ENCODE results near the gene NPAT. TPM values are rescaled to one million over a fixed set of nuclear protein-coding genes. Genes with fewer than 3 reads are reported as not detected.
A peak's percentile ranks its signal among the peaks of the same experiment; 100 is the strongest.

Gene NPAT
- total RNA-seq, 2 experiments from 2014 or later, result 46.7 to 57.2 TPM

GRCh38 chr11:108233277-108233945 is 11.0 kb upstream of the NPAT start:
- H3K36me3 Mint-ChIP-seq (ENCODE audit: low read depth), result peaks cover 80% of the 10 kb centered on the region
- ATAC-seq, result no peak
- H3K27ac Mint-ChIP-seq, result peak overlapping the region; percentile 69
- H3K4me1 Mint-ChIP-seq (ENCODE audit: low read depth), result peaks cover 81% of the 10 kb centered on the region
- DNase-seq, result no peak
- H3K4me3 Mint-ChIP-seq, result no peak overlapping the region
- no peaks in the 10 kb centered on the region for H3K27me3 Mint-ChIP-seq (ENCODE audit: low read depth)
- POLR2A ChIA-PET, result interaction anchor here (2.7 kb wide), 1 partner anchor 9 kb away, joined by 28 read pairs; the partner anchor contains the start of genes ATM and NPAT
- CTCF ChIA-PET, result no interaction called here
- H3K9me3 Mint-ChIP-seq (ENCODE audit: insufficient read depth), result no peaks in the 10 kb centered on the region

- Mint-ChIP-seq H3K36me3 (ENCODE audit: low read depth) (peaks cover 78% of the 10 kb centered on the region), H3K27ac (peak overlapping the region; percentile 91), H3K4me3 (peak overlapping the region; percentile 79), H3K27me3 (ENCODE audit: low read depth) (no peaks in the 10 kb centered on the region), H3K9me3 (ENCODE audit: insufficient read depth) (no peaks in the 10 kb centered on the region), H3K4me1 (ENCODE audit: low read depth) (peaks cover 49% of the 10 kb centered on the region)
- ChIA-PET POLR2A (interaction anchor here (9.2 kb wide), 1 partner anchor 11 kb away, joined by 375 read pairs; no protein-coding TSS in a partner anchor), CTCF (interaction anchor here (1.8 kb wide), 1 partner anchor 10 kb away, joined by 16 read pairs; no protein-coding TSS in a partner anchor)
- ATAC-seq, result no peak
- DNase-seq, result no peak
These were observed 5.8 kb upstream of the NPAT start for GRCh38 chr11:108228251-108228650.

GRCh38 chr11:108226036-108226435 is 3.6 kb upstream of the NPAT start:
- DNase-seq (peak; percentile 44), ATAC-seq (no peak)
- CTCF ChIA-PET, result interaction anchor here (7.5 kb wide), 1 partner anchor 12 kb away, joined by 111 read pairs; no protein-coding TSS in a partner anchor

GRCh38 chr11:108224911-108225786 is 2.7 kb upstream of the NPAT start:
- ChIA-PET POLR2A (interaction anchor here (0.5 to 9.2 kb wide), 4 partner anchors 9 to 106 kb away, joined by 3 to 375 read pairs (median 16); no protein-coding TSS in a partner anchor), CTCF (interaction anchor here (1.1 to 7.5 kb wide), 3 partner anchors 13 to 108 kb away, joined by 3 to 111 read pairs (median 13); no protein-coding TSS in a partner anchor)
- Mint-ChIP-seq H3K9me3 (ENCODE audit: insufficient read depth) (no peaks in the 10 kb centered on the region), H3K27ac (no peak overlapping the region), H3K36me3 (ENCODE audit: low read depth) (peaks cover 71% of the 10 kb centered on the region), H3K27me3 (ENCODE audit: low read depth) (no peaks in the 10 kb centered on the region), H3K4me3 (no peak overlapping the region), H3K4me1 (ENCODE audit: low read depth) (peaks cover 35% of the 10 kb centered on the region)
- DNase-seq (peak; percentile 47), ATAC-seq (no peak)

More at GRCh38 chr11:108226036-108226435, 3.6 kb upstream of the NPAT start:
- H3K27ac Mint-ChIP-seq, result no peak overlapping the region
- H3K4me1 Mint-ChIP-seq (ENCODE audit: low read depth), result peaks cover 35% of the 10 kb centered on the region
- no peaks in the 10 kb centered on the region for H3K27me3 Mint-ChIP-seq (ENCODE audit: low read depth)
- H3K36me3 Mint-ChIP-seq (ENCODE audit: low read depth), result peaks cover 69% of the 10 kb centered on the region
- POLR2A ChIA-PET, result interaction anchor here (0.7 to 9.2 kb wide), 5 partner anchors 8 to 107 kb away, joined by 3 to 375 read pairs (median 4); no protein-coding TSS in a partner anchor
- H3K9me3 Mint-ChIP-seq (ENCODE audit: insufficient read depth), result no peaks in the 10 kb centered on the region
- no peak overlapping the region for H3K4me3 Mint-ChIP-seq

- Mint-ChIP-seq H3K4me3 (no peak overlapping the region), H3K4me1 (ENCODE audit: low read depth) (peaks cover 35% of the 10 kb centered on the region), H3K27ac (no peak overlapping the region), H3K9me3 (ENCODE audit: insufficient read depth) (no peaks in the 10 kb centered on the region), H3K36me3 (ENCODE audit: low read depth) (peaks cover 70% of the 10 kb centered on the region), H3K27me3 (ENCODE audit: low read depth) (no peaks in the 10 kb centered on the region)
- no peak for DNase-seq
- ChIA-PET POLR2A (interaction anchor here (0.5 to 9.2 kb wide), 11 partner anchors 9 to 215 kb away, joined by 3 to 375 read pairs (median 3); partner anchors contain the start of gene CUL5), CTCF (interaction anchor here (1.1 to 7.5 kb wide), 5 partner anchors 11 to 107 kb away, joined by 3 to 111 read pairs (median 4); no protein-coding TSS in a partner anchor)
- no peak for ATAC-seq
These were observed 1.9 kb upstream of the NPAT start for GRCh38 chr11:108224366-108224765.

- H3K4me3 Mint-ChIP-seq, result no peak overlapping the region
- peak; percentile 57 for DNase-seq
- H3K27me3 Mint-ChIP-seq (ENCODE audit: low read depth), result no peaks in the 10 kb centered on the region
- ATAC-seq, result peak; percentile 16
- ChIA-PET POLR2A (interaction anchor here (0.6 to 9.2 kb wide), 13 partner anchors 8 to 443 kb away, joined by 3 to 375 read pairs (median 3); partner anchors contain the start of gene CUL5), CTCF (interaction anchor here (0.6 to 7.5 kb wide), 11 partner anchors 10 to 105 kb away, joined by 3 to 111 read pairs (median 4); no protein-coding TSS in a partner anchor)
- no peak overlapping the region for H3K27ac Mint-ChIP-seq
- peaks cover 35% of the 10 kb centered on the region for H3K4me1 Mint-ChIP-seq (ENCODE audit: low read depth)
- H3K36me3 Mint-ChIP-seq (ENCODE audit: low read depth), result peaks cover 70% of the 10 kb centered on the region
- H3K9me3 Mint-ChIP-seq (ENCODE audit: insufficient read depth), result no peaks in the 10 kb centered on the region
These were observed 1.1 kb upstream of the NPAT start for GRCh38 chr11:108223348-108224149.

- Mint-ChIP-seq H3K36me3 (ENCODE audit: low read depth) (peaks cover 68% of the 10 kb centered on the region), H3K27me3 (ENCODE audit: low read depth) (no peaks in the 10 kb centered on the region), H3K4me3 (no peak overlapping the region), H3K4me1 (ENCODE audit: low read depth) (peaks cover 41% of the 10 kb centered on the region), H3K9me3 (ENCODE audit: insufficient read depth) (no peaks in the 10 kb centered on the region), H3K27ac (no peak overlapping the region)
- no peak for DNase-seq
- CTCF ChIA-PET, result interaction anchor here (0.7 to 7.5 kb wide), 13 partner anchors 9 to 442 kb away, joined by 3 to 111 read pairs (median 4); partner anchors contain the start of gene CUL5
- no peak for ATAC-seq
- POLR2A ChIA-PET, result interaction anchor here (0.6 to 9.2 kb wide), 13 partner anchors 8 to 113 kb away, joined by 3 to 375 read pairs (median 5); partner anchors contain the start of gene ACAT1
These were observed 396 bp downstream of the NPAT start for GRCh38 chr11:108221911-108222573.

GRCh38 chr11:108221371-108221770 is 1.1 kb downstream of the NPAT start:
- H3K4me3 Mint-ChIP-seq, result no peak overlapping the region
- ATAC-seq, result no peak
- peaks cover 41% of the 10 kb centered on the region for H3K4me1 Mint-ChIP-seq (ENCODE audit: low read depth)
- no peaks in the 10 kb centered on the region for H3K27me3 Mint-ChIP-seq (ENCODE audit: low read depth)
- no peaks in the 10 kb centered on the region for H3K9me3 Mint-ChIP-seq (ENCODE audit: insufficient read depth)
- ChIA-PET CTCF (interaction anchor here (1.1 to 7.5 kb wide), 8 partner anchors 10 to 443 kb away, joined by 3 to 111 read pairs (median 4); partner anchors contain the start of gene CUL5), POLR2A (interaction anchor here (0.6 to 9.2 kb wide), 9 partner anchors 8 to 100 kb away, joined by 3 to 375 read pairs (median 8); partner anchors contain the start of gene ACAT1)
- peaks cover 66% of the 10 kb centered on the region for H3K36me3 Mint-ChIP-seq (ENCODE audit: low read depth)
- no peak for DNase-seq
- H3K27ac Mint-ChIP-seq, result no peak overlapping the region

- H3K9me3 Mint-ChIP-seq (ENCODE audit: insufficient read depth), result no peaks in the 10 kb centered on the region
- no peaks in the 10 kb centered on the region for H3K27me3 Mint-ChIP-seq (ENCODE audit: low read depth)
- POLR2A ChIA-PET, result interaction anchor here (0.6 to 9.2 kb wide), 6 partner anchors 14 to 429 kb away, joined by 3 to 375 read pairs (median 11); partner anchors contain the start of gene ACAT1
- H3K36me3 Mint-ChIP-seq (ENCODE audit: low read depth), result peaks cover 67% of the 10 kb centered on the region
- H3K4me1 Mint-ChIP-seq (ENCODE audit: low read depth), result peaks cover 44% of the 10 kb centered on the region
- H3K4me3 Mint-ChIP-seq, result no peak overlapping the region
- DNase-seq (no peak), ATAC-seq (no peak)
- no peak overlapping the region for H3K27ac Mint-ChIP-seq
- CTCF ChIA-PET, result interaction anchor here (0.8 to 7.5 kb wide), 6 partner anchors 10 to 444 kb away, joined by 3 to 111 read pairs (median 3); partner anchors contain the start of gene DDX10
These were observed 1.6 kb downstream of the NPAT start for GRCh38 chr11:108220721-108221336.

All from activated CD8-positive, alpha-beta T cell treated with anti-CD3 and anti-CD28 coated beads, Interleukin-2, amount 10 ng/mL, durations not matched to agents 7 days and 5 days (primary cell).